ENCODE data around the gene SNAPIN.

Gene SNAPIN

GRCh38 chr1:153678519-153679336, 20.2 kb downstream of the SNAPIN start, which contains the start of gene NPR1:
TSS of gene NPR1 (plus strand) at chr1:153678688. CDS start at chr1:153679109, 421 bp downstream.
- Histone ChIP-seq H3K36me3 (replicated peaks in 1 of 2; ENCODE audit: control insufficient read depth in 2 of 2, insufficient read depth in 2 of 2, low read length in 2 of 2) (no peaks in the 10 kb centered on the region), H2BK15ac (ENCODE audit: low read length) (peak within 1 kb of the TSS; percentile 93)
- DNase-seq (ENCODE audit: low spot score), result no peak

DNA sequence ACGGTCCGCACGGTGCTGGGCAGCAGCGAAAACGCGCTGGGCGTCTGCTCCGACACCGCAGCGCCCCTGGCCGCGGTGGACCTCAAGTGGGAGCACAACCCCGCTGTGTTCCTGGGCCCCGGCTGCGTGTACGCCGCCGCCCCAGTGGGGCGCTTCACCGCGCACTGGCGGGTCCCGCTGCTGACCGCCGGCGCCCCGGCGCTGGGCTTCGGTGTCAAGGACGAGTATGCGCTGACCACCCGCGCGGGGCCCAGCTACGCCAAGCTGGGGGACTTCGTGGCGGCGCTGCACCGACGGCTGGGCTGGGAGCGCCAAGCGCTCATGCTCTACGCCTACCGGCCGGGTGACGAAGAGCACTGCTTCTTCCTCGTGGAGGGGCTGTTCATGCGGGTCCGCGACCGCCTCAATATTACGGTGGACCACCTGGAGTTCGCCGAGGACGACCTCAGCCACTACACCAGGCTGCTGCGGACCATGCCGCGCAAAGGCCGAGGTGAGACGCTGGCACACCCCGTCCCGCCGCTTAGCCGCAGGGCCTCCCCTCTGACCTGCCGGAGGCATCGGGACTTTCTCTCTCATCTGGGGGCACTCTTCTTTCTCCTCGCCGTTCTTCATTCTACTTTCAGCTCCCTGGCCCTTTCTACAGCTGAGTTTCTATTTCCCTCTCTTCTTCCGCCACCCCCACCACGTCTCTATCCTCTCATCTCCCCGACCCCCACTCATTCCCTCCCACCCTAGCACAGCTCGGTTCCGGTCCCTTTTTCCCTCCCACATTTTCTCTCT, 21.0 kb downstream of the SNAPIN start:
- H3K9ac ChIP-seq (ENCODE audit: low read depth, low read length, poor library complexity), result peak overlapping the region; percentile 92
- H3K18ac ChIP-seq (ENCODE audit: low read length), result peak overlapping the region; percentile 96
- peaks cover 0 to 2% of the 10 kb centered on the region in 2 donors for H3K9me3 ChIP-seq (replicated peaks in 1 of 2; ENCODE audit: control insufficient read depth in 2 of 2, insufficient read depth in 1 of 2, low read depth in 1 of 2, low read length in 2 of 2)
- no peak overlapping the region for H4K91ac ChIP-seq (ENCODE audit: low read depth, low read length, poor library complexity)
- peak overlapping the region; percentile 9 for H4K8ac ChIP-seq (ENCODE audit: low read depth, low read length)
- H2AFZ ChIP-seq (ENCODE audit: low read length), result peak overlapping the region; percentile 91
- peak overlapping the region; percentile 91 for H3K14ac ChIP-seq (ENCODE audit: low read length)
- H3K36me3 ChIP-seq (replicated peaks in 1 of 2; ENCODE audit: control insufficient read depth in 2 of 2, insufficient read depth in 2 of 2, low read length in 2 of 2), result no peaks in the 10 kb centered on the region
- peak overlapping the region; percentile 99 for H3K23ac ChIP-seq (ENCODE audit: low read depth, low read length, poor library complexity)
- H2BK5ac ChIP-seq (ENCODE audit: low read length), result peak overlapping the region; percentile 57
- DNase-seq (ENCODE audit: low spot score), result no peak
- H3K4me2 ChIP-seq (ENCODE audit: insufficient read depth, low read length, poor library complexity, severe bottlenecking), result peak overlapping the region; percentile 90
- H2BK12ac ChIP-seq (ENCODE audit: low read length), result peak overlapping the region; percentile 78
- H3K79me1 ChIP-seq (ENCODE audit: low read depth, low read length), result peaks cover 3% of the 10 kb centered on the region
- no peak overlapping the region for H2AK5ac ChIP-seq (ENCODE audit: low read depth, low read length)
- H2BK120ac ChIP-seq (ENCODE audit: low read depth, low read length), result peak overlapping the region; percentile 92
- H3K27me3 ChIP-seq (ENCODE audit: control insufficient read depth in 3 of 3, insufficient read depth in 3 of 3, low read depth in 1 of 3, low read length in 3 of 3), result peaks cover 20 to 64% (median 40%) of the 10 kb centered on the region in 3 experiments
- no peak overlapping the region for H3K4ac ChIP-seq (ENCODE audit: low read length)
- peaks cover 8 to 11% of the 10 kb centered on the region in 2 donors for H3K4me1 ChIP-seq (ENCODE audit: control insufficient read depth in 2 of 2, insufficient read depth in 1 of 2, low read depth in 1 of 2, low read length in 2 of 2)
- H3K27ac ChIP-seq (replicated peaks; ENCODE audit: low read length), result no peak overlapping the region
- H2BK15ac ChIP-seq (ENCODE audit: low read length), result peak overlapping the region; percentile 93
- H3K4me3 ChIP-seq (ENCODE audit: low read length in 2 of 2), result peak overlapping the region; percentile 31 to 81
- no CpG with 5 or more reads among the region's 73 CpGs for WGBS, 2 donors (ENCODE audit: extremely low coverage in 2 of 2, insufficient read length in 2 of 2, insufficient replicate concordance in 1 of 2)

More at GRCh38 chr1:153678519-153679336, 20.2 kb downstream of the SNAPIN start, which contains the start of gene NPR1:
- Histone ChIP-seq H3K4ac (ENCODE audit: low read length) (no peak within 1 kb of the TSS), H3K23ac (ENCODE audit: low read depth, low read length, poor library complexity) (peak within 1 kb of the TSS; percentile 99), H2AFZ (ENCODE audit: low read length) (peak within 1 kb of the TSS; percentile 91), H3K4me1 (ENCODE audit: control insufficient read depth in 2 of 2, insufficient read depth in 1 of 2, low read depth in 1 of 2, low read length in 2 of 2) (peaks cover 8 to 11% of the 10 kb centered on the region in 2 donors), H4K91ac (ENCODE audit: low read depth, low read length, poor library complexity) (no peak within 1 kb of the TSS), H3K9ac (ENCODE audit: low read depth, low read length, poor library complexity) (peak within 1 kb of the TSS; percentile 92), H3K79me1 (ENCODE audit: low read depth, low read length) (peaks cover 3% of the 10 kb centered on the region), H3K4me2 (ENCODE audit: insufficient read depth, low read length, poor library complexity, severe bottlenecking) (peak within 1 kb of the TSS; percentile 90), H3K27me3 (ENCODE audit: control insufficient read depth in 3 of 3, insufficient read depth in 3 of 3, low read depth in 1 of 3, low read length in 3 of 3) (peaks cover 20 to 59% (median 40%) of the 10 kb centered on the region in 3 experiments), H2BK5ac (ENCODE audit: low read length) (peak within 1 kb of the TSS; percentile 57), H3K14ac (ENCODE audit: low read length) (peak within 1 kb of the TSS; percentile 91), H2AK5ac (ENCODE audit: low read depth, low read length) (peak within 1 kb of the TSS; percentile 57), H3K27ac (replicated peaks; ENCODE audit: low read length) (no peak within 1 kb of the TSS), H2BK120ac (ENCODE audit: low read depth, low read length) (peak within 1 kb of the TSS; percentile 92), H4K8ac (ENCODE audit: low read depth, low read length) (peak within 1 kb of the TSS; percentile 9), H3K9me3 (replicated peaks in 1 of 2; ENCODE audit: control insufficient read depth in 2 of 2, insufficient read depth in 1 of 2, low read depth in 1 of 2, low read length in 2 of 2) (peaks cover 0 to 2% of the 10 kb centered on the region in 2 donors), H3K18ac (ENCODE audit: low read length) (peak within 1 kb of the TSS; percentile 96), H3K4me3 (ENCODE audit: low read length in 2 of 2) (peak within 1 kb of the TSS; percentile 31 to 81), H2BK12ac (ENCODE audit: low read length) (peak within 1 kb of the TSS; percentile 78)
- no CpG with 5 or more reads among the region's 78 CpGs for WGBS, 2 donors (ENCODE audit: extremely low coverage in 2 of 2, insufficient read length in 2 of 2, insufficient replicate concordance in 1 of 2)

GRCh38 chr1:153680120-153680403, 21.6 kb downstream of the SNAPIN start:
- no peak overlapping the region for H3K4ac ChIP-seq (ENCODE audit: low read length)
- H3K27me3 ChIP-seq (ENCODE audit: control insufficient read depth in 3 of 3, insufficient read depth in 3 of 3, low read depth in 1 of 3, low read length in 3 of 3), result peaks cover 20 to 68% (median 40%) of the 10 kb centered on the region in 3 experiments
- no peak overlapping the region for H3K9ac ChIP-seq (ENCODE audit: low read depth, low read length, poor library complexity)
- no CpG with 5 or more reads among the region's 10 CpGs for WGBS, 2 donors (ENCODE audit: extremely low coverage in 2 of 2, insufficient read length in 2 of 2, insufficient replicate concordance in 1 of 2)
- peaks cover 0 to 2% of the 10 kb centered on the region in 2 donors for H3K9me3 ChIP-seq (replicated peaks in 1 of 2; ENCODE audit: control insufficient read depth in 2 of 2, insufficient read depth in 1 of 2, low read depth in 1 of 2, low read length in 2 of 2)
- peaks cover 8 to 11% of the 10 kb centered on the region in 2 donors for H3K4me1 ChIP-seq (ENCODE audit: control insufficient read depth in 2 of 2, insufficient read depth in 1 of 2, low read depth in 1 of 2, low read length in 2 of 2)
- no peak overlapping the region for H3K18ac ChIP-seq (ENCODE audit: low read length)
- no peak overlapping the region for H2BK120ac ChIP-seq (ENCODE audit: low read depth, low read length)
- H3K14ac ChIP-seq (ENCODE audit: low read length), result no peak overlapping the region
- no peak overlapping the region for H3K23ac ChIP-seq (ENCODE audit: low read depth, low read length, poor library complexity)
- H3K79me1 ChIP-seq (ENCODE audit: low read depth, low read length), result peaks cover 4% of the 10 kb centered on the region
- peak overlapping the region in 1 of 2 donors; percentile 81 for H3K4me3 ChIP-seq (ENCODE audit: low read length in 2 of 2)
- no peak overlapping the region for H4K8ac ChIP-seq (ENCODE audit: low read depth, low read length)
- H3K27ac ChIP-seq (replicated peaks; ENCODE audit: low read length), result no peak overlapping the region
- no peak overlapping the region for H2BK12ac ChIP-seq (ENCODE audit: low read length)
- H2AFZ ChIP-seq (ENCODE audit: low read length), result peak overlapping the region; percentile 91
- H2BK5ac ChIP-seq (ENCODE audit: low read length), result no peak overlapping the region
- H2BK15ac ChIP-seq (ENCODE audit: low read length), result no peak overlapping the region
- no peaks in the 10 kb centered on the region for H3K36me3 ChIP-seq (replicated peaks in 1 of 2; ENCODE audit: control insufficient read depth in 2 of 2, insufficient read depth in 2 of 2, low read length in 2 of 2)
- H3K4me2 ChIP-seq (ENCODE audit: insufficient read depth, low read length, poor library complexity, severe bottlenecking), result peak overlapping the region; percentile 90
- no peak overlapping the region for H4K91ac ChIP-seq (ENCODE audit: low read depth, low read length, poor library complexity)
- no peak for DNase-seq (ENCODE audit: low spot score)
- H2AK5ac ChIP-seq (ENCODE audit: low read depth, low read length), result no peak overlapping the region

Data from neuronal stem cell (in vitro differentiated cells).